ENCODE data around the gene WDR35.

Gene WDR35

GRCh38 chr2:19989667-19990415 lies at the start of gene WDR35:
Gene WDR35 (minus strand): TSS chr2:19990105. CDS start chr2:19990015, 90 bp downstream.
- peak within 1 kb of the TSS; percentile 50 for H3K27ac ChIP-seq
- H3K4me1 ChIP-seq (ENCODE audit: control insufficient read depth in 1 of 2, insufficient read depth in 1 of 2, low read depth in 1 of 2, low read length in 1 of 2): peaks cover 14% of the 10 kb centered on the region in 2 experiments
- H3K4me3 ChIP-seq (ENCODE audit: low read depth in 1 of 2, low read length in 1 of 2): peak within 1 kb of the TSS; percentile 75 to 87
- H3K27me3 ChIP-seq: peaks cover 55% of the 10 kb centered on the region
- no peaks in the 10 kb centered on the region for H3K9me3 ChIP-seq
- TF ChIP-seq CTCF (IDR thresholded peaks at IDR 0.05): no peak
- H3K36me3 ChIP-seq: no peaks in the 10 kb centered on the region

- H3K9me3 ChIP-seq: no peaks in the 10 kb centered on the region
- H3K4me1 ChIP-seq (ENCODE audit: control insufficient read depth in 1 of 2, insufficient read depth in 1 of 2, low read depth in 1 of 2, low read length in 1 of 2): peaks cover 0 to 11% of the 10 kb centered on the region in 2 experiments
- peaks cover 73% of the 10 kb centered on the region for H3K36me3 ChIP-seq
- peak overlapping the region; percentile 30 for H3K27ac ChIP-seq
- no peaks in the 10 kb centered on the region for H3K27me3 ChIP-seq
- TF ChIP-seq CTCF (IDR thresholded peaks at IDR 0.05): no peak
- H3K4me3 ChIP-seq (ENCODE audit: low read depth in 1 of 2, low read length in 1 of 2): no peak overlapping the region
Observed at GRCh38 chr2:20037660-20038059, 47.8 kb upstream of the WDR35 start.

GRCh38 chr2:20035955-20036666 lies 46.2 kb upstream of the WDR35 start:
- Histone ChIP-seq H3K4me1 (ENCODE audit: control insufficient read depth in 1 of 2, insufficient read depth in 1 of 2, low read depth in 1 of 2, low read length in 1 of 2) (peaks cover 0 to 6% of the 10 kb centered on the region in 2 experiments), H3K4me3 (ENCODE audit: low read depth in 1 of 2, low read length in 1 of 2) (no peak overlapping the region), H3K27me3 (no peaks in the 10 kb centered on the region), H3K36me3 (peaks cover 89% of the 10 kb centered on the region), H3K27ac (peak overlapping the region; percentile 48), H3K9me3 (no peaks in the 10 kb centered on the region)
- TF ChIP-seq CTCF (IDR thresholded peaks at IDR 0.05): no peak

- Histone ChIP-seq H3K9me3 (no peaks in the 10 kb centered on the region), H3K36me3 (peaks cover 89% of the 10 kb centered on the region), H3K27ac (no peak overlapping the region), H3K4me3 (ENCODE audit: low read depth in 1 of 2, low read length in 1 of 2) (no peak overlapping the region), H3K27me3 (no peaks in the 10 kb centered on the region), H3K4me1 (ENCODE audit: control insufficient read depth in 1 of 2, insufficient read depth in 1 of 2, low read depth in 1 of 2, low read length in 1 of 2) (peaks cover 0 to 6% of the 10 kb centered on the region in 2 experiments)
- no peak for TF ChIP-seq CTCF (IDR thresholded peaks at IDR 0.05)
Observed at GRCh38 chr2:20034821-20035220, 44.9 kb upstream of the WDR35 start.

- Histone ChIP-seq H3K9me3 (no peaks in the 10 kb centered on the region), H3K36me3 (peaks cover 88% of the 10 kb centered on the region), H3K27me3 (no peaks in the 10 kb centered on the region), H3K27ac (no peak overlapping the region), H3K4me1 (ENCODE audit: control insufficient read depth in 1 of 2, insufficient read depth in 1 of 2, low read depth in 1 of 2, low read length in 1 of 2) (peaks cover 0 to 6% of the 10 kb centered on the region in 2 experiments), H3K4me3 (ENCODE audit: low read depth in 1 of 2, low read length in 1 of 2) (no peak overlapping the region)
- TF ChIP-seq CTCF (IDR thresholded peaks at IDR 0.05): no peak
Observed at GRCh38 chr2:20034218-20034617, 44.3 kb upstream of the WDR35 start.
